ENCODE measurements around the gene MRM2. TPM values are rescaled to one million over a fixed set of nuclear protein-coding genes. Genes with fewer than 3 reads are reported as not detected.

Gene MRM2
- total and polyA plus RNA-seq, 4 donors, result 9.7 to 14.9 (median 11.8) TPM

DNA sequence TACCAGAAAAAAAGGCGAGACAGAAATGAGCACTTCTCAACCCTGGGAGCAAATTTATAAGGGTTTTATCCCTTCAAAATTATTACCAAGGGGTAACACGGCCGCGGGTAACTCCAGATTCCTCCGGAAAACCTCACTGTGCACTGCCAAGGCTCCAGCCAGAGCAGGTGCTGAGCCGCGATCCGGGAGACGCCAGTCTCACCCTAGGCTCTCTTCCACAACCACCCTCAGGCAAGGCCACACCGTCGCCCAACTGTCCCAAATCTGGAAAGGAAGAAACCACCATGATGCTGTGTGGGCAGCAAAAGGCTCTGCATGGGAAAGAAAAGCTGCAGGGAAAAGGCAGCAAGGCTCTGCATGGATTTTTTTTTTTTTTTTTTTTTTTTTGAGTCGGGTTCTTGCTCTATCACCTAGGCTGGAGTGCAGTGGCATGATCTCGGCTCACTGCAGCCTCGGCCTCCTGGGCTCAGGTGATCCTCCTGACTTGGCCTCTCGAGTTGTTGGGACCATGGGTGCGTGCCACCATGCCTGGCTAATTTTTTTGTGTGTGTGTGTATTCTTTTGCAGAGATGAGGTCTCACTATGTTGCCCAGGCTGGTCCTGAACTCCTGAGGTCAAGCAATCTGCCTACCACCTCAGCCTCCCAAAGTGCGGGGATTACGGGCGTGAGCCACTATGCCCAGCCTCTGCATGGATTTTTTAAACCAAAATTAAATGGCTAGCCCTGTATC lies 48.3 kb downstream of the MRM2 start:
- Histone ChIP-seq H3K4me1 (ENCODE audit: control insufficient read depth in 4 of 4, insufficient read depth in 4 of 4, low read length in 3 of 4) (no peaks in the 10 kb centered on the region), H3K9me3 (ENCODE audit: control insufficient read depth in 4 of 4, low read length in 3 of 4) (peaks cover 4 to 6% (median 5%) of the 10 kb centered on the region in 4 donors), H3K36me3 (ENCODE audit: control insufficient read depth in 4 of 4, insufficient read depth in 3 of 4, low read depth in 1 of 4, low read length in 3 of 4) (peaks cover 0 to 7% (median 6%) of the 10 kb centered on the region in 4 donors), H3K9ac (ENCODE audit: low read depth in 1 of 2, low read length in 2 of 2) (no peak overlapping the region), H3K27me3 (ENCODE audit: control insufficient read depth in 4 of 4, insufficient read depth in 4 of 4, low read length in 3 of 4) (no peaks in the 10 kb centered on the region), H3K27ac (ENCODE audit: low read depth in 1 of 2, low read length in 2 of 2) (no peak overlapping the region), H3K4me3 (ENCODE audit: low read depth in 1 of 3, low read length in 3 of 3) (no peak overlapping the region)
- 97% methylated on average over 19 of the region's 19 CpGs for WGBS
- DNase-seq (ENCODE audit: low spot score), result no peak
- TF ChIP-seq RXRA (IDR thresholded peaks at IDR 0.05) (no peak), EGR1 (IDR thresholded peaks at IDR 0.05; ENCODE audit: low read depth in 2 of 2) (no peak), FOXA1 (IDR thresholded peaks at IDR 0.05) (no peak), CTCF (IDR thresholded peaks at IDR 0.05; ENCODE audit: low read depth, low read length, missing input control) (no peak), ZBTB33 (IDR thresholded peaks at IDR 0.05) (no peak), HNF4G (IDR thresholded peaks at IDR 0.05) (no peak), FOXA2 (IDR thresholded peaks at IDR 0.05) (no peak), ATF3 (IDR thresholded peaks at IDR 0.05) (no peak), RAD21 (IDR thresholded peaks at IDR 0.05) (no peak), SP1 (IDR thresholded peaks at IDR 0.05) (no peak), YY1 (IDR thresholded peaks at IDR 0.05) (no peak)

- Histone ChIP-seq H3K27me3 (ENCODE audit: control insufficient read depth in 4 of 4, insufficient read depth in 4 of 4, low read length in 3 of 4) (no peaks in the 10 kb centered on the region), H3K9ac (ENCODE audit: low read depth in 1 of 2, low read length in 2 of 2) (no peak overlapping the region), H3K27ac (ENCODE audit: low read depth in 1 of 2, low read length in 2 of 2) (no peak overlapping the region), H3K9me3 (ENCODE audit: control insufficient read depth in 4 of 4, low read length in 3 of 4) (peaks cover 4 to 6% (median 5%) of the 10 kb centered on the region in 4 donors), H3K36me3 (ENCODE audit: control insufficient read depth in 4 of 4, insufficient read depth in 3 of 4, low read depth in 1 of 4, low read length in 3 of 4) (peaks cover 0 to 7% (median 6%) of the 10 kb centered on the region in 4 donors), H3K4me3 (ENCODE audit: low read depth in 1 of 3, low read length in 3 of 3) (no peak overlapping the region), H3K4me1 (ENCODE audit: control insufficient read depth in 4 of 4, insufficient read depth in 4 of 4, low read length in 3 of 4) (no peaks in the 10 kb centered on the region)
- DNase-seq (ENCODE audit: low spot score), result no peak
- TF ChIP-seq ZBTB33 (IDR thresholded peaks at IDR 0.05), result no peak
- no peak for TF ChIP-seq EGR1 (IDR thresholded peaks at IDR 0.05; ENCODE audit: low read depth in 2 of 2)
- no peak for TF ChIP-seq RXRA (IDR thresholded peaks at IDR 0.05)
- TF ChIP-seq NR2F2 (IDR thresholded peaks at IDR 0.05), result no peak
- no peak for TF ChIP-seq HNF4A (conservative IDR thresholded peaks at IDR 0.05)
- TF ChIP-seq MAX (IDR thresholded peaks at IDR 0.05), result no peak
- TF ChIP-seq YY1 (IDR thresholded peaks at IDR 0.05), result no peak
- TF ChIP-seq HNF4G (IDR thresholded peaks at IDR 0.05), result no peak
- TF ChIP-seq ATF3 (IDR thresholded peaks at IDR 0.05), result no peak
- TF ChIP-seq FOXA1 (IDR thresholded peaks at IDR 0.05), result no peak
- no peak for TF ChIP-seq CTCF (IDR thresholded peaks at IDR 0.05; ENCODE audit: low read depth, low read length, missing input control)
- no peak for TF ChIP-seq FOXA2 (IDR thresholded peaks at IDR 0.05)
- no peak for TF ChIP-seq JUND (IDR thresholded peaks at IDR 0.05)
- TF ChIP-seq SP1 (IDR thresholded peaks at IDR 0.05), result no peak
- 92% methylated on average over 18 of the region's 18 CpGs for WGBS
These were observed 49.0 kb downstream of the MRM2 start for GRCh38 chr7:2192831-2193534.
